Measurements from ENCODE around the gene GIGYF2. TPM values are rescaled to one million over a fixed set of nuclear protein-coding genes. Genes with fewer than 3 reads are reported as not detected.
"Not testable (repeated sequence)": the region's sequence is repeated elsewhere in the genome, so short reads cannot be mapped to it uniquely, and the experiment has no call there.

GIGYF2 gene
- total RNA-seq, 1 donor from 2014 or later: 61.1 TPM

- TF ChIP-seq, protein P1, sequence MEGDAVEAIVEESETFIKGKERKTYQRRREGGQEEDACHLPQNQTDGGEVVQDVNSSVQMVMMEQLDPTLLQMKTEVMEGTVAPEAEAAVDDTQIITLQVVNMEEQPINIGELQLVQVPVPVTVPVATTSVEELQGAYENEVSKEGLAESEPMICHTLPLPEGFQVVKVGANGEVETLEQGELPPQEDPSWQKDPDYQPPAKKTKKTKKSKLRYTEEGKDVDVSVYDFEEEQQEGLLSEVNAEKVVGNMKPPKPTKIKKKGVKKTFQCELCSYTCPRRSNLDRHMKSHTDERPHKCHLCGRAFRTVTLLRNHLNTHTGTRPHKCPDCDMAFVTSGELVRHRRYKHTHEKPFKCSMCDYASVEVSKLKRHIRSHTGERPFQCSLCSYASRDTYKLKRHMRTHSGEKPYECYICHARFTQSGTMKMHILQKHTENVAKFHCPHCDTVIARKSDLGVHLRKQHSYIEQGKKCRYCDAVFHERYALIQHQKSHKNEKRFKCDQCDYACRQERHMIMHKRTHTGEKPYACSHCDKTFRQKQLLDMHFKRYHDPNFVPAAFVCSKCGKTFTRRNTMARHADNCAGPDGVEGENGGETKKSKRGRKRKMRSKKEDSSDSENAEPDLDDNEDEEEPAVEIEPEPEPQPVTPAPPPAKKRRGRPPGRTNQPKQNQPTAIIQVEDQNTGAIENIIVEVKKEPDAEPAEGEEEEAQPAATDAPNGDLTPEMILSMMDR (IDR thresholded peaks at IDR 0.05; ENCODE audit: unreplicated experiment): no peak
- peaks cover 4% of the 10 kb centered on the region for H3K27me3 Mint-ChIP-seq (ENCODE audit: unreplicated experiment)
- no peaks in the 10 kb centered on the region for H3K36me3 Mint-ChIP-seq (ENCODE audit: low read depth, unreplicated experiment)
- no peak overlapping the region for H3K4me3 Mint-ChIP-seq (ENCODE audit: unreplicated experiment)
- H3K9me3 Mint-ChIP-seq (ENCODE audit: unreplicated experiment): no peaks in the 10 kb centered on the region
- no peak for DNase-seq (ENCODE audit: low spot score)
- peaks cover 4% of the 10 kb centered on the region for H3K4me1 Mint-ChIP-seq (ENCODE audit: unreplicated experiment)
- no peak overlapping the region for H3K27ac Mint-ChIP-seq (ENCODE audit: unreplicated experiment)
These were observed 204.8 kb downstream of the GIGYF2 start for GRCh38 chr2:232901736-232902578.

GRCh38 chr2:232903989-232904388, 206.9 kb downstream of the GIGYF2 start:
- no peak for DNase-seq (ENCODE audit: low spot score)
- no peak overlapping the region for H3K4me3 Mint-ChIP-seq (ENCODE audit: unreplicated experiment)
- H3K27ac Mint-ChIP-seq (ENCODE audit: unreplicated experiment): no peak overlapping the region
- H3K36me3 Mint-ChIP-seq (ENCODE audit: low read depth, unreplicated experiment): no peaks in the 10 kb centered on the region
- peaks cover 4% of the 10 kb centered on the region for H3K4me1 Mint-ChIP-seq (ENCODE audit: unreplicated experiment)
- no peaks in the 10 kb centered on the region for H3K9me3 Mint-ChIP-seq (ENCODE audit: unreplicated experiment)
- TF ChIP-seq, protein P1 (IDR thresholded peaks at IDR 0.05; ENCODE audit: unreplicated experiment): no peak
- peaks cover 4% of the 10 kb centered on the region for H3K27me3 Mint-ChIP-seq (ENCODE audit: unreplicated experiment)

GRCh38 chr2:232906867-232907717, 210.0 kb downstream of the GIGYF2 start:
- H3K4me1 Mint-ChIP-seq (ENCODE audit: unreplicated experiment); H3K9me3 Mint-ChIP-seq (ENCODE audit: unreplicated experiment); H3K4me3 Mint-ChIP-seq (ENCODE audit: unreplicated experiment); H3K27ac Mint-ChIP-seq (ENCODE audit: unreplicated experiment); H3K36me3 Mint-ChIP-seq (ENCODE audit: low read depth, unreplicated experiment); H3K27me3 Mint-ChIP-seq (ENCODE audit: unreplicated experiment); DNase-seq (ENCODE audit: low spot score): not testable (repeated sequence)

DNA sequence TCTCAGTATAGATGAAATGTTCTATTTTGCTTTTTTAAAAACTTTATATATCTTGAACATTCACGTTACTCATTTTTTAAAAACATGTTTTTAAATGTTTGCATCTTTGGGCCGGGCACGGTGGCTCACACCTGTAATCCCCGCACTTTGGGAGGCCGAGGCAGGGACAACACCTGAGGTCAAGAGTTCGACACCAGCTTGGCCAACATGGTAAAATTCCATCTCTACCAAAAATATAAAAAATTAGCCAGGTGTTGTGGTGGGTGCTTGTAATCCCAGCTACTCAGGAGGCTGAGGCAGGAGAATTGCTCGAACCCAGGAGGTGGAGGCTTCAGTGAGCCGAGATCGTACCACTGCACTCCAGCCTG, 210.6 kb downstream of the GIGYF2 start:
- H3K4me1 Mint-ChIP-seq (ENCODE audit: unreplicated experiment); H3K27ac Mint-ChIP-seq (ENCODE audit: unreplicated experiment); H3K9me3 Mint-ChIP-seq (ENCODE audit: unreplicated experiment); H3K27me3 Mint-ChIP-seq (ENCODE audit: unreplicated experiment); H3K4me3 Mint-ChIP-seq (ENCODE audit: unreplicated experiment); H3K36me3 Mint-ChIP-seq (ENCODE audit: low read depth, unreplicated experiment); DNase-seq (ENCODE audit: low spot score): not testable (repeated sequence)

- TF ChIP-seq, protein P1 (IDR thresholded peaks at IDR 0.05; ENCODE audit: unreplicated experiment): no peak
- H3K27me3 Mint-ChIP-seq (ENCODE audit: unreplicated experiment): no peaks in the 10 kb centered on the region
- H3K4me3 Mint-ChIP-seq (ENCODE audit: unreplicated experiment): no peak overlapping the region
- DNase-seq (ENCODE audit: low spot score): no peak
- H3K9me3 Mint-ChIP-seq (ENCODE audit: unreplicated experiment): no peaks in the 10 kb centered on the region
- H3K36me3 Mint-ChIP-seq (ENCODE audit: low read depth, unreplicated experiment): no peaks in the 10 kb centered on the region
- no peak overlapping the region for H3K27ac Mint-ChIP-seq (ENCODE audit: unreplicated experiment)
- H3K4me1 Mint-ChIP-seq (ENCODE audit: unreplicated experiment): no peaks in the 10 kb centered on the region
These were observed 211.6 kb downstream of the GIGYF2 start for GRCh38 chr2:232908695-232909094.

Other genes with a start within 250 kb of the GIGYF2 start
- gene ALPI, start 241.2 kb upstream of the GIGYF2 start, total RNA-seq (ENCODE audit: unreplicated experiment): not detected
- gene ECEL1, start 209.5 kb upstream of the GIGYF2 start, total RNA-seq (ENCODE audit: unreplicated experiment): not detected
- gene PRSS56, start 176.9 kb upstream of the GIGYF2 start, total RNA-seq (ENCODE audit: unreplicated experiment): not detected
- not detected for gene CHRND, start 171.2 kb upstream of the GIGYF2 start, total RNA-seq (ENCODE audit: unreplicated experiment)
- gene CHRNG, start 157.6 kb upstream of the GIGYF2 start, total RNA-seq (ENCODE audit: unreplicated experiment): not detected
- gene TIGD1, start 146.8 kb upstream of the GIGYF2 start, total RNA-seq (ENCODE audit: unreplicated experiment): 3.7 TPM
- 94.8 TPM for gene EIF4E2, start 146.6 kb upstream of the GIGYF2 start, total RNA-seq (ENCODE audit: unreplicated experiment)
- gene EFHD1, start 63.7 kb upstream of the GIGYF2 start, total RNA-seq (ENCODE audit: unreplicated experiment): 1.6 TPM
- gene KCNJ13, start 79.2 kb downstream of the GIGYF2 start, total RNA-seq (ENCODE audit: unreplicated experiment): not detected
- gene SNORC, start 172.9 kb downstream of the GIGYF2 start, total RNA-seq (ENCODE audit: unreplicated experiment): 5.6 TPM